CD14-positive monocyte (primary cell): Measurements from ENCODE around the gene POLRMT. TPM values are rescaled to one million over a fixed set of nuclear protein-coding genes. Genes with fewer than 3 reads are reported as not detected.
"Not testable (repeated sequence)": the region's sequence is repeated elsewhere in the genome, so short reads cannot be mapped to it uniquely, and the experiment has no call there.

Experiments
- DNase-seq, 3 donors: peaks; one replicate each; pipeline ENCODE4 v3.0.0-alpha.2; 2011 to 2022
- H2AFZ ChIP-seq: 2 replicates; pipeline ENCODE4 v1.6.0; 2012; ENCODE audit warnings: mild to moderate bottlenecking, low read depth, low read length, inconsistent platforms; ENCODE audit not compliant: insufficient read depth, poor library complexity, severe bottlenecking
- H3K27ac ChIP-seq, 2 donors: 1 replicate in 1 of 2; 2 replicates in 1 of 2; pipeline ENCODE4 v1.5.1; 2012 to 2013; ENCODE audit warnings: low read length in 2 of 2, control low read depth in 1 of 2, inconsistent platforms in 1 of 2, low read depth in 1 of 2, mild to moderate bottlenecking in 1 of 2
- H3K27me3 ChIP-seq, 2 donors: one replicate each; pipeline versions ENCODE4 v1.6.0 to v1.6.1; 2011 to 2013; ENCODE audit warnings: low read length in 2 of 2; ENCODE audit not compliant: control insufficient read depth in 2 of 2, insufficient read depth in 2 of 2
- H3K36me3 ChIP-seq, 2 donors: replicated peaks in 1 of 2; 1 replicate in 1 of 2; 2 replicates in 1 of 2; pipeline versions ENCODE4 v1.5.1 to v1.6.1; 2012 to 2013; ENCODE audit warnings: low read length in 2 of 2, control low read depth in 1 of 2, inconsistent platforms in 1 of 2, mild to moderate bottlenecking in 1 of 2; ENCODE audit not compliant: insufficient read depth in 2 of 2, control insufficient read depth in 1 of 2
- H3K4me1 ChIP-seq, 2 donors: 1 replicate in 1 of 2; 2 replicates in 1 of 2; pipeline versions ENCODE4 v1.5.1 to v1.6.1; 2012 to 2013; ENCODE audit warnings: low read length in 2 of 2, control low read depth in 1 of 2, inconsistent platforms in 1 of 2, mild to moderate bottlenecking in 1 of 2, moderate library complexity in 1 of 2; ENCODE audit not compliant: insufficient read depth in 2 of 2, control insufficient read depth in 1 of 2
- H3K4me2 ChIP-seq: replicated peaks from 2 replicates; pipeline ENCODE3; 2012; ENCODE audit warnings: low read length, moderate library complexity, mild to moderate bottlenecking; ENCODE audit not compliant: poor library complexity, severe bottlenecking; ENCODE audit errors: extremely low read depth
- H3K4me3 ChIP-seq, 3 experiments: fragments of 200-600 bp in 1 of 3; sonication (generic) in 1 of 3; replicated peaks in 1 of 3; 1 replicate in 2 of 3; 2 replicates in 1 of 3; pipeline ENCODE4 v1.5.1; 2011 to 2013; ENCODE audit warnings: low read length in 3 of 3, mild to moderate bottlenecking in 3 of 3, control low read depth in 2 of 3, low read depth in 2 of 3, inconsistent platforms in 1 of 3, moderate library complexity in 1 of 3
- H3K79me2 ChIP-seq: 2 replicates; pipeline ENCODE4 v1.6.0; 2012; ENCODE audit warnings: mild to moderate bottlenecking, control low read depth, inconsistent platforms, low read length, moderate library complexity; ENCODE audit not compliant: insufficient read depth
- H3K9ac ChIP-seq: 2 replicates; pipeline ENCODE4 v1.6.0; 2017; ENCODE audit warnings: low read length, mild to moderate bottlenecking; ENCODE audit not compliant: insufficient read depth, poor library complexity, severe bottlenecking
- H3K9me3 ChIP-seq, 2 donors: replicated peaks in 1 of 2; 1 replicate in 1 of 2; 2 replicates in 1 of 2; pipeline versions ENCODE4 v1.5.1 to v1.6.1; 2012 to 2013; ENCODE audit warnings: low read length in 2 of 2, control low read depth in 1 of 2; ENCODE audit not compliant: control insufficient read depth in 1 of 2, insufficient read depth in 1 of 2
- H4K20me1 ChIP-seq: 2 replicates; pipeline ENCODE4 v1.6.0; 2012; ENCODE audit warnings: mild to moderate bottlenecking, low read length, control low read depth, moderate library complexity; ENCODE audit not compliant: insufficient read depth
- H3K27ac Mint-ChIP-seq, 7 donors: one replicate each; pipeline ENCODE4 v1.8.0; 2020; ENCODE audit warnings: mild to moderate bottlenecking in 7 of 7, mixed read lengths in 7 of 7, moderate library complexity in 6 of 7, inconsistent platforms in 2 of 7
- H3K27me3 Mint-ChIP-seq, 3 donors: one replicate each; pipeline ENCODE4 v1.8.0; 2021 to 2022; ENCODE audit warnings: low read depth in 3 of 3, mild to moderate bottlenecking in 3 of 3, mixed read lengths in 3 of 3, moderate library complexity in 3 of 3, inconsistent platforms in 1 of 3
- H3K36me3 Mint-ChIP-seq, 2 donors: one replicate each; pipeline ENCODE4 v1.8.0; 2020; ENCODE audit warnings: mixed read lengths in 2 of 2, inconsistent platforms in 1 of 2, mild to moderate bottlenecking in 1 of 2
- H3K4me1 Mint-ChIP-seq: one replicate; pipeline ENCODE4 v1.8.0; 2020; ENCODE audit warnings: mild to moderate bottlenecking, mixed read lengths
- H3K4me3 Mint-ChIP-seq, 2 donors: one replicate each; pipeline ENCODE4 v1.8.0; 2020; ENCODE audit warnings: mild to moderate bottlenecking in 2 of 2, mixed read lengths in 2 of 2, moderate library complexity in 1 of 2
- H3K9me3 Mint-ChIP-seq, 7 donors: one replicate each; pipeline ENCODE4 v1.8.0; 2020 to 2022; ENCODE audit warnings: mixed read lengths in 7 of 7, mild to moderate bottlenecking in 6 of 7, moderate library complexity in 6 of 7, inconsistent platforms in 2 of 7
- CTCF ChIP-seq: fragments of 200-600 bp; IDR thresholded peaks from one replicate; pipeline ENCODE4 v1.8.0; 2022; ENCODE audit warnings: antibody characterized with exemption, mild to moderate bottlenecking
- WGBS: methylation state at CpG from one replicate; pipeline ENCODE4 v1.1.5; 2013; ENCODE audit warnings: missing lambda C conversion rate; ENCODE audit not compliant: insufficient coverage; 5-methylcytosine and 5-hydroxymethylcytosine counted together
- intact Hi-C, 2 donors: fragments of 100-400 bp; cut with micrococcal nuclease; formaldehyde crosslinking; loops; one replicate each; pipeline versions ENCODE4 v1.15.0 to v1.15.1; 2023
- polyA plus RNA-seq, 3 donors: library from polyadenylated mRNA; depleted of rRNA in 1 of 3; unstranded in 2 of 3; stranded (reverse) in 1 of 3; fragments of 300-500 nt in 2 of 3; fragments of >200 nt in 1 of 3; fragmentation: Illumina TruSeq in 2 of 3; gene quantifications; 1 replicate in 2 of 3; 2 replicates in 1 of 3; pipeline ENCODE4 v1.2.3, GENCODE V29; 2012 to 2021

Gene POLRMT
- polyA plus RNA-seq, 3 donors = 16.2 to 40.5 (median 17.6) TPM

GRCh38 chr19:605061-605971, 28.0 kb downstream of the POLRMT start:
- H3K27me3 ChIP-seq, H3K9ac ChIP-seq, H3K27ac Mint-ChIP-seq, intact Hi-C loops, H3K4me3 Mint-ChIP-seq, H3K79me2 ChIP-seq, H3K4me2 ChIP-seq, H3K27ac ChIP-seq, H3K4me3 ChIP-seq, H3K36me3 ChIP-seq, H4K20me1 ChIP-seq, H3K36me3 Mint-ChIP-seq, H2AFZ ChIP-seq, DNase-seq: not testable (repeated sequence)
- 71% methylated on average over 10 of the region's 34 CpGs for WGBS
- H3K9me3 ChIP-seq = peaks cover 0 to 15% of the 10 kb centered on the region in 2 donors
- H3K4me1 ChIP-seq = peaks cover 22 to 23% of the 10 kb centered on the region in 2 donors
- Mint-ChIP-seq H3K4me1 (peaks cover 11% of the 10 kb centered on the region), H3K9me3 (peaks cover 2 to 20% (median 11%) of the 10 kb centered on the region in 7 donors), H3K27me3 (peaks cover 2 to 17% (median 7%) of the 10 kb centered on the region in 3 donors)

- intact Hi-C loops = no loop called here
- Histone ChIP-seq H2AFZ (no peak overlapping the region), H3K36me3 (no peaks in the 10 kb centered on the region), H4K20me1 (no peaks in the 10 kb centered on the region), H3K4me3 (no peak overlapping the region), H3K9me3 (peaks cover 0 to 15% of the 10 kb centered on the region in 2 donors), H3K27me3 (no peaks in the 10 kb centered on the region), H3K27ac (no peak overlapping the region), H3K79me2 (no peaks in the 10 kb centered on the region), H3K9ac (no peak overlapping the region), H3K4me2 (no peak overlapping the region), H3K4me1 (peaks cover 12 to 14% of the 10 kb centered on the region in 2 donors)
- Mint-ChIP-seq H3K36me3 (no peaks in the 10 kb centered on the region), H3K27ac (no peak overlapping the region), H3K4me3 (no peak overlapping the region), H3K27me3 (peaks cover 4 to 12% (median 10%) of the 10 kb centered on the region in 3 donors), H3K9me3 (peaks cover 2 to 20% (median 11%) of the 10 kb centered on the region in 7 donors), H3K4me1 (peaks cover 7% of the 10 kb centered on the region)
- no peak for TF ChIP-seq CTCF
- 93% methylated on average over 9 of the region's 11 CpGs for WGBS
- DNase-seq = peak in 2 of 3 donors; percentile 12 to 21
Observed at GRCh38 chr19:604355-604754, 29.0 kb downstream of the POLRMT start.

- DNase-seq, H3K27ac Mint-ChIP-seq, H3K27me3 ChIP-seq, H3K4me1 Mint-ChIP-seq, H3K4me2 ChIP-seq, H3K36me3 ChIP-seq, H3K36me3 Mint-ChIP-seq, H3K4me1 ChIP-seq, H3K27ac ChIP-seq, H3K9ac ChIP-seq, H3K4me3 Mint-ChIP-seq, H3K79me2 ChIP-seq, H3K4me3 ChIP-seq, H4K20me1 ChIP-seq, H2AFZ ChIP-seq, intact Hi-C loops: not testable (repeated sequence)
- WGBS = 95% methylated on average over 4 of the region's 20 CpGs
- peaks cover 0 to 15% of the 10 kb centered on the region in 2 donors for H3K9me3 ChIP-seq
- Mint-ChIP-seq H3K9me3 (peaks cover 2 to 20% (median 11%) of the 10 kb centered on the region in 7 donors), H3K27me3 (peaks cover 9 to 11% (median 10%) of the 10 kb centered on the region in 3 donors)
Observed at GRCh38 chr19:603779-604178, 29.6 kb downstream of the POLRMT start.

- H3K4me3 Mint-ChIP-seq, H3K36me3 ChIP-seq, H3K4me2 ChIP-seq, H3K4me1 ChIP-seq, intact Hi-C loops, DNase-seq, H3K4me3 ChIP-seq, H2AFZ ChIP-seq, H3K27ac ChIP-seq, H3K9ac ChIP-seq, H3K4me1 Mint-ChIP-seq, H4K20me1 ChIP-seq, H3K27me3 ChIP-seq, H3K79me2 ChIP-seq, H3K36me3 Mint-ChIP-seq, H3K27ac Mint-ChIP-seq: not testable (repeated sequence)
- Mint-ChIP-seq H3K27me3 (peaks cover 10 to 15% (median 12%) of the 10 kb centered on the region in 3 donors), H3K9me3 (peaks cover 2 to 23% (median 11%) of the 10 kb centered on the region in 7 donors)
- 75% methylated on average over 6 of the region's 13 CpGs for whole genome bisulfite sequencing
- H3K9me3 ChIP-seq = peaks cover 0 to 15% of the 10 kb centered on the region in 2 donors
Observed at GRCh38 chr19:603302-603639, 30.1 kb downstream of the POLRMT start.
